HG02981 (cell line): Measurements from ENCODE around the gene ISG15.

Experiments
- ATAC-seq: cut with Tn5 transposase; IDR thresholded peaks from one replicate; pipeline ENCODE4 v1.9.1; 2021; ENCODE audit warnings: mild to moderate bottlenecking, moderate library complexity; ENCODE audit not compliant: unreplicated experiment

ISG15 gene

GRCh38 chr1:1013105-1013921 lies at the start of gene ISG15:
ISG15 (plus strand) TSS chr1:1013497; CDS start chr1:1013574, 77 bp downstream.
- peak; percentile 80 for ATAC-seq

DNA sequence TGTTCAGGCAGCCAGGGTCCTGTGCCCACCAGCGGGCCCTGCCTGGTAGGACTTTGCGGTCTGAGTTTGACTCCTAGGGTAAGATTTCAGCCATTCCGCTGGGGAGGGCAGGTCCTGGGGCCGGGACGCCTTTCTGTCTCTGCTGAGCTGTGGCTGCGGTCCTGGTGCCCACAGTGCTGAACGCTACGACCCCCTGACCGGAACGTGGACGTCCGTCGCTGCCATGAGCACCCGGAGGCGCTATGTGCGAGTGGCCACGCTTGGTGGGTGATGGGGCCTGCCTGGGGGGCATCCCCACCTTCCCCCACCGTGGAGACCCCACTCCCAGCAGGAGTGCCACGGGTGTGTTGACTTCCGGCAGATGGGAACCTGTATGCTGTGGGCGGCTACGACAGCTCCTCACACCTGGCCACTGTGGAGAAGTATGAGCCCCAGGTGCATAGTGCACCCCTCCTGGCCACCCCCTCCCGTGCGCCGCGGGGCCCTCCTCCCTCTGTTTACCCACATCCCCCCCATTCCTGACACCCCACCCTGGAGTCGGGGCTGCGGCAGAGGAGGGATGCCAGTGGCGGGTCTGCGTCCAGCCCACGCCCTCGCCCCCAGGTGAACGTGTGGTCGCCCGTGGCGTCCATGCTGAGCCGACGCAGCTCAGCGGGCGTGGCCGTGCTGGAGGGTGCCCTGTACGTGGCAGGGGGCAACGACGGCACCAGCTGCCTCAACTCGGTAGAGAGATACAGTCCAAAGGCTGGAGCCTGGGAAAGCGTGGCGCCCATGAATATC lies 49.4 kb upstream of the ISG15 start:
- no peak for ATAC-seq

- ATAC-seq, result no peak
Observed at GRCh38 chr1:964691-965525, 48.4 kb upstream of the ISG15 start.

DNA sequence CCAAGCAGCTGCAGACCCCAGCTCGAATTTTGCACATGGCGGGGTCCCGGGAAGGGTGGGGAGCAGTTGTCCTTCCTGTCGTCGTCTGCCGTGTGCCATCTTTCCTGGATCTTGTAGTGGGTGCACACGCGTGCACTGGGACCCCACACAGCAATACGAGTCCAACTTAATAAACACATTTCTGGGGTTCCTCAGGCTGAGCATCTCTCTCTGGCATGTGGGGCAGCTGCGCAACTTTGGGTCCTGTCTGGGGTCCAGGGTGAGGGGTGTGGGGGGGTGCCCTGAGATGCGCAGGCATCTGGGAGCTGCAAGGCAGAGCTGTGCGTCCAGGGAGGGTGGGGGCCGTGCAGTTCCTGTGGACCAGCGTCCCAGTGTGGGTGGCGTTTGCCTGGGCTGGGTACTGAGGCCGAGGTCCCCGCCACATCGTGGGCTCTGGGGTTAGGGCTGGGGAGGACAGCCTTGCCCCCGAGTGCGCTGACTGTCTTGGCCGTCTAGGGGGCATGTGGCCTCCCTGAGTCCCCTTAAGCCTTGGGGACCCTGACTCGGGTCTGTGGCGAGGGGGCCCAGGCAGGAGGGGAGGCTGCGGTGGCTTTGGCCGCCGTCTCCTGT lies 47.7 kb upstream of the ISG15 start:
- ATAC-seq, result no peak

DNA sequence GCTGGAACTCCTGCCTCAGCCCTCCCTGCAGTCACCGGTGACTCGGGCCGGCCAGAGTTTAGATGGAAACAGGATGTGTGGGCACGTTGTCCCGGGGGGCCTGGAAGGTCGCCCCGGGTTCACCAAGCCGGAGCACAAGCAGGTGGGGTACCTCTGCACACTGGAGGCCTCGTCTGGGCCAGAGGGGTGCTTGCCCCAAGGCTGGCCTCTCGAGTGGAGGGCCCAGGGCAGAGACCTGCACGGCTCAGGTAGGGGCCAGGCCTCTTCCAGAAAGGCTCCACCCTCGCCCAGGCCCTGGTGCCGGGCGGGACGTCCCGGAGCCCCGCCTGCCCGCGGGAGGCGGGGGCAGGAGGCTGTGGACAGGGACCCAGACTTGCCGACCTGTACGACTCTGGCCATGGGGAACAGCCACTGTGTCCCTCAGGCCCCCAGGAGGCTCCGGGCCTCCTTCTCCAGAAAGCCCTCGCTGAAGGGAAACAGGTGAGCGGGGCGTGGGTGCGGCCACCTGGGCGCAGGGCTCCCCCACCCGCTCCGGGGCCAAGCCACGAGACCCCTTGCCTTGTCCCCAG lies 47.1 kb upstream of the ISG15 start, which contains the start of gene PLEKHN1:
Gene PLEKHN1 (plus strand): TSS at position 348 of the 569 bp plus-strand sequence. CDS start 50 bp downstream, at position 398.
- ATAC-seq, result no peak

GRCh38 chr1:966704-967300 lies 46.5 kb upstream of the ISG15 start:
- peak; percentile 58 for ATAC-seq

DNA sequence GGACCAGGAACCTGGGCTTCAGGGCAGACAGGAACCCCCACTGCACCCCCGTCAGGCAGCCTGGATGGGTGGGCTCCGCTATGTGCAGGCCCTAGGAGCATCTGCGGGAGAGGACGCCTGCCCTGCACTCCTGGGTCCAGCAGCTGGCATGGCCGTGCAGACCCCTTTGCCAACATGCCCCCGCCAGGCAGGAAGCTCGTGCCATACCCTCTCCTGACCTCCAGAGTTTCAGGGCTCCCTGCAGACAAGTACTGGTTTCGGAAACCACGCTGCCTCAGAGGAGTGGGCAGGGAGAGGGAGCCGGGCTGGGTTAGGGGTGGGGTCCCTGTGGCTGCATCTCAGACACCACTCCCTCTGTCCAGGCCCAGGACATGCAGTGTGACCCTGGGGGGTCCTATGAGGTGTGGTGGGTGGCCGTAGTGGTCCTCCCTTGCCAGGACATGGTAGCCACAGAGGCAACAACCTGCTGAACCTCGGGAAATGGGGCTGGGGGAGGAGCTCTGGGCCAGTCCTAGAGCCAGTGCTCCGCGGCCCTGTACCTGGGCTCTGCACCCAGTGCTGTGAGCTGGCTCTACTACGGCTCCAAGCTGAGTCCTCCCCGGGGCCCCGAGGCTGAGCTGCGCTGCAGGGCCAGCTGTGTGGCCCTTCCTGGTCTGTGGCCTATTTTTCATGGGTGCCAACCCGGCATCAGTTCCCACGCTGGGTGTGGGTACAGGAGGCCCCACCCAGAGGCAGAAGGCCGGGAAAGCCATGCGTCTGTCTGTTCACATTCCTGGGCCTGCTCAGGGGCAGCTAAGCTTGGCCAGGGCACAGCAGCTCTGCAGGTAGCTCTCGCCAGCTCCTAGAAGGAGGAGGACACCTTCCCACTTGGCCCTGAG lies 45.6 kb upstream of the ISG15 start:
- no peak for ATAC-seq

GRCh38 chr1:969260-969855 lies 43.9 kb upstream of the ISG15 start:
- ATAC-seq, result no peak

DNA sequence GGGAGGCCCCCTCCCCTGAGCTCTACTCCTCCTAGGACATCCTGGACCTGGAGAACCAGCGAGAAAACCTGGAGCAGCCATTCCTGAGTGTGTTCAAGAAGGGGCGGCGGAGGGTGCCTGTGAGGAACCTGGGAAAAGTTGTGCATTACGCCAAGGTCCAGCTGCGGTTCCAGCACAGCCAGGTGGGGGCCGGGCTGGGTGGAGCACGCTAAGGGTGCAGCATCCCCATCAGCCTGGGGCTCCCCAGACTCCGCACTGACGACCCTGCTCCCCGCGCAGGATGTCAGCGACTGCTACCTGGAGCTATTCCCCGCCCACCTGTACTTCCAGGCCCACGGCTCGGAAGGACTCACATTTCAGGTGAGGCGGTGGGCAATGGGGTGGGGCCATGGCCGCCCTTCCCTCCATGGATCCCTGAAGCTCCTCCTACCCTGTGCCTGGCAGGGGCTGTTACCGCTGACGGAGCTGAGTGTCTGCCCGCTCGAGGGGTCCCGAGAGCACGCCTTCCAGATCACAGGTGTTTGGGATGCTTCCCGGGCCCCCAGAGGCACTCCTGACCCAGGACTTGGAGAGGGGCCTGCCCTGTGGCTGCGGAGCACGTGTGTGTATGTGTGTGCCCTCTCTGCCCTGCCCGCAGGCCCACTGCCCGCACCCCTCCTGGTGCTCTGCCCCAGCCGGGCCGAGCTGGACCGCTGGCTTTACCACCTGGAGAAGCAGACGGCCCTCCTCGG lies 42.9 kb upstream of the ISG15 start:
- ATAC-seq, result no peak

DNA sequence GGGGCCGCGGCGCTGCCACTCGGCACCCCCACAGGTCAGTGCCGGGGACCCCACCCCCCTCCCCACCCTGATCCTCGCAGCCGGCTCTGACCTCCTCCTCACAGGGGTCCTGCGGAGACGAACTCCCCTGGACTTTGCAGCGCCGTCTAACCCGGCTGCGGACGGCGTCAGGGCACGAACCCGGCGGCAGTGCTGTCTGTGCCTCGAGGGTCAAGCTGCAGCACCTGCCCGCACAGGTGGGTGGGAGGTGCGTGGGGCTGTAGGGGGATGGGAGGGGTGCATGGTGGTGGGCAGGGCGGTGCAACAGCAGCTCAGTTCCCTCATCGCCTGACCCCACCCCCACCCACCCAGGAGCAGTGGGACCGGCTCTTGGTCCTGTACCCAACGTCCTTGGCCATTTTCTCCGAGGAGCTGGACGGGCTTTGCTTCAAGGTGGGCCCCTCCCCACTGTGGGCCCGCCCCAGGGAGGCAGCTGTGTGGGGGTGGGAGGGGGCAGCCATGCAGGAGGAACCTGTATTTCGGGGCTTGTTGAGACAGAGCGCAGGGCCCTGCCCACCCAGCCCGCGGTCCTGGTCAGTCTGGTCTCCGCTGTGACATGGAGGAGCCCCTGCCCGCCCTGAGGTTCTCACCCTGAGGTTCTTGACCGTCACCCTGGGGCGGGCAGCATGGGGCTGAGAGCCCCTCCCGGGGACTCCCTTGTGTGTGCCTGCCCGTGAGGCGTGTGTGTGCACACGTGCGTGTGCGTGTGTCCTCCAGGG lies 42.1 kb upstream of the ISG15 start:
- no peak for ATAC-seq

DNA sequence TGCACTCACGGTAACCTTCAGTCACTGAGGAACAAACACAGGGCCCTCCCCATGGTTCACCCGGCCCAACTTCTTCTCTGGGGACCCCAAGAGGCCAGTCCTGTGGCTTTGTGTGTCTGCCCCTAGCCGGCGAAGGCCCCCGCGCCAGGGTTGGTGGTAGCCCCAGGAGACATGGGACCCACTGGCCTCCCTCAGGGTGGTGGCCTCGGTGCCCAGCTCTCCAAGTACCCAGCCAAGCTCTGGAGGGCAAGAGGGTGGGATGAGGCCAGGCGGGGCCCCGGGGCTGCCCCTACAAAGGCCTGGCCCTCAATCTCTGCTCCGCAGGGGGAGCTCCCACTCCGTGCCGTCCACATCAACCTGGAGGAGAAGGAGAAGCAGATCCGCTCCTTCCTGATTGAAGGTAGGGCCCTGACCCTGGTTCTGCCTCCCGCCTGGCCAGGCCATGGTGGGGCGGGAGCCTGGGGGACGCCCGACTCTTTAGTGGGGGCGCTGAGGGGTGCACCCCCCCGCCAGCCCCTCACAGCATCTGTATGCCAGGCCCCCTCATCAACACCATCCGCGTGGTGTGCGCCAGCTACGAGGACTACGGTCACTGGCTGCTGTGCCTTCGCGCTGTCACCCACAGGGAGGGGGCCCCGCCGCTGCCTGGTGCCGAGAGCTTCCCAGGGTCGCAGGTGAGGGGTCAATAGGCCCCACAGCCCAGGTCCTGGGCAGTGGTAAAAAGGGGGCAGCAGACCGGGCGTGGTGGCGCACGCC lies 41.4 kb upstream of the ISG15 start:
- no peak for ATAC-seq

DNA sequence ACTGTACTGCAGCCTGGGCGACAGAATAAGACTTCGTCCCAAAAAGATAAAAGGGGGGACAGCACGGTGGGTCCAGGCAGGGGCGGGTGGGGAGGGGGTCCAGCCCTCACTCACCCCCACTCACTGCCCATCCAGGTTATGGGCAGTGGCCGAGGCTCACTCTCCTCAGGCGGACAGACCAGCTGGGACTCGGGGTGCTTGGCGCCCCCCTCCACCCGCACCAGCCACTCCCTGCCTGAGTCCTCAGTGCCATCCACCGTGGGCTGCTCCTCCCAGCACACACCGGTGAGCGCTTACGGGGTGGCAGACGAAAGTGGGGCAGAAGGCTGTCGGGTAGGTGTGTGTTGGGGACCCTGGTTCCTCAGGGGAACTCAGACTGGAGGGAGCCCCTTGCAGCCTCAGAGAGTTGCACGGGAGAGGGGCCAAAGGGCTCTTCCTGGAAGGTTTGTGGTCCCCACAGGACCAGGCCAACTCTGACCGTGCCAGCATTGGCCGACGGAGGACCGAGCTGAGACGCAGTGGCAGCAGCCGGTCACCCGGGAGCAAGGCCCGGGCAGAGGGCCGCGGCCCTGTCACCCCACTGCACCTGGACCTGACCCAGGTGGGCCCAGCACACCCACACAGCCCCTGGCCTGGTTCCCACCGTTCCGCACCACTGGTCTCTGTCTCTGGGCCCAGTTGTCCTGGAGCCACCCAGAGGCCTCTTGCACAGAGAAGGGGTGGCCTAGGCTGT lies 40.4 kb upstream of the ISG15 start:
- no peak for ATAC-seq

DNA sequence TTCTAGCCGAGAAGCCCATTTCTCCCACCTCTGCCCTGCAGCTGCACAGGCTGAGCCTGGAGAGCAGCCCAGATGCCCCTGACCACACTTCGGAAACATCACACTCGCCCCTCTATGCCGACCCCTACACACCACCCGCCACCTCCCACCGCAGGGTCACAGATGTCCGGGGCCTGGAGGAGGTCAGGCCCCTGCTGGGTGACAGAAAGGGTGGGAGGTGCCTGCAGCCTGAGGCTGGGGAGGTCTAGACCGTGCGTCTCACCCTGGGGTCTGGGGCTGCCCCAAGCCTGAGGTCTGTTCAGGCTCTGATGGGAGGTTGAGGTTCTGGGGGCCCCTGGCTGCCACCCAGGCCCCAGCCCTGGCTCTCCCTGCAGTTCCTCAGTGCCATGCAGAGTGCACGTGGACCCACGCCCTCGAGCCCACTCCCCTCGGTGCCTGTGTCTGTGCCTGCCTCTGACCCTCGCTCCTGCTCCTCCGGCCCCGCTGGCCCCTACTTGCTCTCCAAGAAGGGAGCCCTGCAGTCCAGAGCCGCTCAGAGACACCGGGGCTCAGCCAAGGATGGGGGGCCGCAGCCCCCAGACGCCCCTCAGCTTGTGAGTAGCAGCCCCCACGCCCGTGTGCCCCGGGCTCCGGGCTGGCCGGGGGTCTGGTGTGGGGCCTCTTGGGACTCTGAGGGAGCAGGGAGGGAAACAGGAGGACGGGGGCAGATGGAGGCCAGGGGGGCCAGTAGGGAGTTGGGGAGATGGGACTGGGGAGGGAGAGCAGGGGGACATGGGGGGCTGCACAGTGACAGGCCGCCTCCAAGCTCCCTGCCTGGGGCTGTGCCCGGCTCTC lies 39.6 kb upstream of the ISG15 start:
- no peak for ATAC-seq

- no peak for ATAC-seq
Observed at GRCh38 chr1:974293-974640, 39.0 kb upstream of the ISG15 start.

DNA sequence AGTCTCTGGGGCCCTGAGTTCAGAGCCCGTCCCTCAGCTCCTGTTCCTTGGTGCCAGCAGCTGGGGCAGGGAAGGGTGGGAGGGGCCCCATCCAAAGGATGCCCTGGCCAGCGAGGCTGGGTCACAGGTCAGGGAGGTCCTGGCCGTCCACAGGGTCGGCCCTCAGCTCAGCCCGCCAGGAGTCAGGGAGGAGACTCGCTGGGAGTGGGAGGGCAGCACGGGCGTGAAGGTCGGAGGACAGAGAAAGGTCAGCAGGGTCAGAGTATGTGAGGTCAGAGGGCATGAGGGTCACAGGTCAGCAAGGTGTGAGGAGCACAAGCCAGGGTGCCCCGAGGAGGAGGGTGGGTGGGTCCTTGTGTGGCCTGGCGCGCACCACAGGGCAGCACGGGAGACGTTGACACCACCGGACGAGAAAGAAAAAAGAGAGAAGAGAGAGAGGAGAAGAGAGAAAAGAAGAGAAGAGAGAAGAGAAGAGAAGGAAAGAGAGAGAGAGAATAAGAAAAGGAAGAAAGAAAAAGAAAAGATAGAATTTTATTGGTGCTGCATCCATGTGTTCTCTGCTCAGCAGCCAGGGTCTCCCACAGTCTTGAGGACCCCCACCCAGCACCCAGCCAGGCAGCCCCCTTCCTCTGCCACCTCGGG lies 38.5 kb upstream of the ISG15 start:
- ATAC-seq, result no peak
